ENCODE measurements around the gene CHURC1.

CHURC1 gene

GRCh38 chr14:64956697-64957406, 42.6 kb downstream of the CHURC1 start:
- no peak for DNase-seq (ENCODE audit: low read depth)

DNA sequence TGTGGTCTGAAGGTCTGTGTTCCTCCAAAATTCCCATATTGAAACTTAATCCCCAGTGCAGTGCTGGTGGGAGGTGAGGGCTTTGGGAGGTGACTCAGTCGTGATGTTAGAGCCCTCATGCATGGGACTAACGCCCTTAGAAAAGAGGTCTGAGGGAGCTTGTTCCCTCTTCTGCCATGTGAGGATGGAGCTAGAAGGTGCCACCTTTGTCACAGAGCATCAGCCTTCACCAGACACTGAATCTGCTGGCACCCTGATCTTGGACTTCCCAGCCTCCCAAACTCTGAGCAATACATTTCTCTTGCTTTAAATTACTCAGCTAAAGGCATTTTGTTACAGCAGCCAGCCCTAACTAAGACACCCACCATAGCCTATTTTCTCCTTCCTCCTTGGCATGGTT, 43.9 kb downstream of the CHURC1 start:
- DNase-seq (ENCODE audit: low read depth) = no peak

- no peak for DNase-seq (ENCODE audit: low read depth)
Measured at GRCh38 chr14:64958743-64959142, 44.5 kb downstream of the CHURC1 start.

DNA sequence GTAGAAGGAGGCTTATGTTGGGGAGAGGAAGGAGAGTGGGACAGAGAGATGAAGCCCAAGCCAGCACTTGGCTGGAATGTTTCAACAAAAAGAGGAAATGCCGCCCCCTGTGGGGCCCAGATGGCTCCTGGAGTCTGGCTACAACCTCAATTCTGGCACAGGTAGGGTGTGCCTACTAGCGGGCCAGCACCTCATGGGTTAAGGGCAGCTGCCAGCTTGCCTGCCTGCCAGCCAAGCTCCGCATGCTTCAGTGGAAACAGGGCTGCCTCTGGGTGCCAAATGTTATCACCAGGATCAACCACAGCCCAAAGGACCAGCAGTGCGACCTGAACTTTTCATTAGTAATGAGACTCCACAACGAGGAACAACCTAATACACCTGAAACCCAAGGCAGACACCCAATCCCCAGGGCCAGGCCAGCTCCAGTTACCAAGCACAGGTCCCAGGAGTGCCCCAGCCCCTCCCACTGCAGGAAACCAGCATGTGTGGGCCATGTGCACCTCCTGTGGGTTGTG, 46.6 kb downstream of the CHURC1 start:
- DNase-seq (ENCODE audit: low read depth) = no peak

- no peak for DNase-seq (ENCODE audit: low read depth)
Measured at GRCh38 chr14:64963611-64964010, 49.4 kb downstream of the CHURC1 start.

GRCh38 chr14:64965356-64966000, 51.2 kb downstream of the CHURC1 start:
- DNase-seq (ENCODE audit: low read depth) = no peak

GRCh38 chr14:64966976-64967375, 52.7 kb downstream of the CHURC1 start:
- DNase-seq (ENCODE audit: low read depth) = no peak

- no peak for DNase-seq (ENCODE audit: low read depth)
Measured at GRCh38 chr14:64968167-64968566, 53.9 kb downstream of the CHURC1 start.

DNA sequence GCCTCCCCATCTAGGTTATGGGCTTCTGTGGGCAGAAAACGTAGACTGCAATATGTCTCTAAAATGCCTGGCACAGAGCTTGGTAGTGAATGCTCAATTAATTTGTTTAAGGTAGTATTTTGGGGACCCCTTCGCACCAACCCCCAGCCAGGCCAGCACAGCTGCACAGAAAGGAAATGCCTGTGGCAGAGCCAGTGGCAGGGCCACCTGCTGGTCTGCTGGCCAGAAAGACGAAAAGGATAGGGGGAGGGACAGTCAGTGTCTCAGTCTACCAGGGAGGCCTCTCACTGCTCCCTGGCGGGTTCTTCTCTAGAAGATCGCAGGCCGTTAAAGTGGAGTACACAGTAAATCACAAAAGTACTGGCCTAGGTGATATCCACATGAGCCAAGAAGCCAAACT, 54.4 kb downstream of the CHURC1 start:
- no peak for DNase-seq (ENCODE audit: low read depth)

GRCh38 chr14:64970041-64970440, 55.8 kb downstream of the CHURC1 start:
- no peak for DNase-seq (ENCODE audit: low read depth)

GRCh38 chr14:64970776-64971477, 56.7 kb downstream of the CHURC1 start:
- DNase-seq (ENCODE audit: low read depth) = no peak

DNA sequence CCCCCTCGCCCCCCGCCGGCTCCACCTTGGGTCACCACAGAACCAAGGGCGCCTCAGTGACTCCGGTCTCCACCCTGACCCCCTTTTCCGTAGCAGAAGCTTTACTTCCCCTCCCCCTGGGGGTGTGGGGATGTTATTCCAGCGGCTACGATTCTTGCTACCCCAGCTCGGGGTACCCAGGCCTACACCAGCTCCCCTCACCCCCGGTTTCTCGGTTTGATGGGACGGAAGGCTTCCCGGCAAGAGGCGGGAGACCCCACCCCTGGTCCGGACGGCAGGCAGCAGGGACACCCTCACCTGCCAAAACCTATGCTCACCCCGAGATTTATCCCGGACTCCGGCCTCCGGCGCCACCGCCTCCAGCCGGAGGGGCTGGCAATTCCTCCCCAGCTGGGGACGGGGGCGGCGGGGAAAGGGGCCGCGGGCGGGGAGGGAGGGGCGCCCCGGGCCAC, 57.3 kb downstream of the CHURC1 start:
- DNase-seq (ENCODE audit: low read depth) = no peak

GRCh38 chr14:64971943-64972791, 57.9 kb downstream of the CHURC1 start, which contains the start of gene RAB15:
Gene RAB15, minus strand, starts transcription at chr14:64972336. Its CDS starts 260 bp downstream, at chr14:64972076.
- DNase-seq (ENCODE audit: low read depth) = peak; percentile 11

GRCh38 chr14:64973026-64973442, 58.8 kb downstream of the CHURC1 start:
- DNase-seq (ENCODE audit: low read depth) = no peak

DNA sequence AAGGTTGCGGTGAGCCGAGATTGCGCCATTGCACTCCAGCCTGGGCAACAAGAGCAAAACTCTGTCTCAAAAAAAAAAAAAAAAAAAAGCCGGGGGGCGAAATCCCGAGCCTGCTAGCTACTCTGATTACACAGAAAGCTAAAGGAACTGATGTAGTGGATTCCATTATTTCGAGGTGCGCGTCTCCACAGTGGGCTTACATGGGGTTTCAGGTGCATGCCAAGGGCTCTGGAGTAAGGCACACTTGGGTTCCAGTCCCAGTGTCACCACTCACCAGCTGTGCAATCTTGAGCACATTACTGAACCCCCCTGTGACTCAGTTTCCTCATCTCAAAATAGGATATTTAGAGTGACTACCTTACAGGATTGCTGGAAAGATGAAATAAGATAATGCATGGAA, 59.6 kb downstream of the CHURC1 start:
- no peak for DNase-seq (ENCODE audit: low read depth)

DNA sequence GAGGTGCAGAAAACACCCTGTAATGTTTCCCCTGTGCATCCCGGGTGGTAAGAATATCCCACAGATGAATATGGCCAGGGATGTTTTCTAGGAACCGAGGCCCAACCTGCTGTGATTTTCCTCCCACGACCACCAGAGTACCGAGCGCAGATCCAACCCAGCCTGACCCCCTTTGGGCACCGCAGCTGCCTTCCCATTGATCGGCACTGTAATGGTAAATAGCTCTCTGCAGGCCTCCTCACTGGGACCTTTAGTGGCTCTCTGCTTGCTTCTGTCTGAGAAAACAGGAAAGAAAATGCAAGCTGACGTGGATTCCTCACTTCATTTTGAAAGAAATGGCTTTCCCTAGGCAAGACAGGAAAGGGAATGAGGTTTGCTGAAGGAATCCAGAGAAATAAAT, 60.3 kb downstream of the CHURC1 start:
- DNase-seq (ENCODE audit: low read depth) = no peak

GRCh38 chr14:64979336-64980074, 65.2 kb downstream of the CHURC1 start:
- DNase-seq (ENCODE audit: low read depth) = peak; percentile 41

GRCh38 chr14:64983439-64984310, 69.4 kb downstream of the CHURC1 start:
- peak; percentile 64 for DNase-seq (ENCODE audit: low read depth)

Measured in amniotic epithelial cell (primary cell).